ENCODE results near the gene ITGB7.
A peak's percentile ranks its signal among the peaks of the same experiment; 100 is the strongest.
"Not testable (repeated sequence)": the region's sequence is repeated elsewhere in the genome, so short reads cannot be mapped to it uniquely, and the experiment has no call there.

ITGB7 gene

DNA sequence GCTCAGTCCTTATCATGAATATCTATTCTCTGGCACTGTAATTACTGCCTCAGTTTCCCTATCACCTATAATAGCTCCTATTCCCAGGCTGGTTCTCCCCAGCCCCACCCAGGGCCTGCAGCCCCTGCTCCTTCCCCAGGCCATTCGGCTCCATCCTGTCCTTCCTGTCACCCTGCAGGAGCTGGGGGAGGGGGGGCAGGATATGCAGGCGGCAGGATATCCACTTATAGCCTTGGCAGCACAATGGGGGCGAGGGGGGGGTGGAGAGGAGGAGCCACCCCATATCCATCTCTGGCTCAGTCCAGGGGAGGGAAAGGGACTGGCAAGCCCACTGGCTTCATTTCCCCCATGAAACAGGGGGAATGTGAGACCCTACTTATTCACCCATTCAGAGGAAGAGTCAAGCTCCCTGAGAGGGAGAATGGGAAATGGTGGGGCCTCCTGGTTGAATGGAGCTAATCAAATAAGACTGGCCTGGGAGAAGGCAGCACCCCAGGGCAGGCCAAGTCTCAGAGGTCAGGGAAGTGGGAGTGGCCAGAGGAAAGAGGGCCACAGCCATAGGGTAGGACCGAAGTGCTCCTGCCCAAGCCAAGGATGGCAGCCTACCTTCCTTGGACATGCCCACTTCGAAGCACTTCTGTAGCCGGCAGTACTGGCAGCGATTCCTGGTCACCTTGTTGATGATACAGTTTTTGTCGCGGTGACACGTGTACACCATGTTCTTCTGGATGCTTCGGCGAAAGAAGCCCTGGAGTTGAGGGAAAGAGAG lies 7.8 kb upstream of the ITGB7 start:
- no peak for DNase-seq
- Mint-ChIP-seq H3K9me3 (no peaks in the 10 kb centered on the region), H3K36me3 (ENCODE audit: low read depth) (peaks cover 74% of the 10 kb centered on the region), H3K27me3 (no peaks in the 10 kb centered on the region), H3K27ac (peak overlapping the region; percentile 96), H3K4me1 (ENCODE audit: low read depth) (peaks cover 78% of the 10 kb centered on the region), H3K4me3 (no peak overlapping the region)

DNA sequence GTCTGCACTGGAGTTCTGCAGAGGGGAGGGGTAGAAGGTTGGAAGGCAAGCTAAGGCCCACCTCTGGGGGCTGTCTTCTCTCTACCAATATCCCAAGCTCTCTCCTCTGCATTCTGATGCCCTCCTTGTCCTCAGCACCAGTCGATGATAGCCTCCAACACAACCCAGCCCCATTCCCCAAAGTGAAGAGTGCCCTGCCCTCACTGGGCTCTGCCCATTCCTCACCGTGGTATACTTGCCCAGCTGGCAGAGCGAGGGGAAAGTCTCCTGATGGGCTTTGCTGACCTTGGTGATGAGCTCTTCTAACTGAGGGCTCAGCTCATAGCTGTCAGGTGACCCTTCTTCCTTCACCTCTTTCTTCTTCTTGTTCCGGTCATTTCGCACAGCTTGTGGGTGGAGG lies 7.2 kb upstream of the ITGB7 start:
- Mint-ChIP-seq H3K36me3 (ENCODE audit: low read depth) (peaks cover 74% of the 10 kb centered on the region), H3K4me1 (ENCODE audit: low read depth) (peaks cover 80% of the 10 kb centered on the region), H3K27me3 (no peaks in the 10 kb centered on the region), H3K9me3 (no peaks in the 10 kb centered on the region), H3K27ac (peak overlapping the region; percentile 24), H3K4me3 (no peak overlapping the region)
- no peak for DNase-seq

DNA sequence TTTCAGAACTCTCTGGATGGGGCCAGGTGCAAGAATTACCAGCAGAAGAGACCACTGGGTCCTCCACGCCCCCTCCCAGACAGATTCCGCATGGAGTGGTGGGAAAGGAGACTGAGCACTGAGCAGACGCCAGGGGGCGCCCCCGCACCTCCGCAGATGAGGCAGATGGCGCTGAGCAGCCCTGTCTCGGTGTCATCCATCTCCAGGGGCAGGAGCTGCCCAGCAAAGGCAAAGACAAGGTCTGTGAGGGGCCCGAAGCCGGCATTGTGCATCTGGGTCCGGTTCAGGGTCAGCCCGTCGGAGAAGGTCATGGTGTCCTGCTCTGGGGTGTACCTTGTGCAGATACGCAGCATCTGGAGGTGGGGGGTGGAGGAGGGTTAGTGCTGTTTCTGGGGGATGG lies 6.3 kb upstream of the ITGB7 start:
- peak overlapping the region; percentile 36 for H3K27ac Mint-ChIP-seq
- no peak overlapping the region for H3K4me3 Mint-ChIP-seq
- H3K27me3 Mint-ChIP-seq: no peaks in the 10 kb centered on the region
- no peaks in the 10 kb centered on the region for H3K9me3 Mint-ChIP-seq
- H3K4me1 Mint-ChIP-seq (ENCODE audit: low read depth): peaks cover 82% of the 10 kb centered on the region
- DNase-seq: peak; percentile 90
- peaks cover 72% of the 10 kb centered on the region for H3K36me3 Mint-ChIP-seq (ENCODE audit: low read depth)

DNA sequence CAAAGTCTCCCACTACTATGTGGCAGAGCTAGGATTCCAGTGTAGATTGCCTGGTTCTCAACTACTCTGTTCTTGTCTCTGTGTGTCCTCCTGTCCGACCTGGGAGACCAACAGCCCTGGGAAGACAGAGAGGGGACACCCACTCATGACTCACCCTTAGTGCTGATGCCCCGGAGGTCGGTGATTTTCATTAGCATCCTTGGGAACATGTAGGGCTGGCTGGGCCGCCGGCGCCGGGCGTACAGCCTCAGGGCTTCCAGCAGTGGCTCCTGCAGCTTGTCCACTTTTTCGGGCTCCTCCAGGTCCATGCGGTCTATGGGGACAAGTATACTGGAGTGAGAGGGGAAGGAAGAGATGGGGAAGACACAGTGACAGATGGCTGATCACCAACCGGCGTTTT lies 5.9 kb upstream of the ITGB7 start:
- Mint-ChIP-seq H3K27me3 (no peaks in the 10 kb centered on the region), H3K9me3 (no peaks in the 10 kb centered on the region), H3K36me3 (ENCODE audit: low read depth) (peaks cover 71% of the 10 kb centered on the region), H3K27ac (peak overlapping the region; percentile 36), H3K4me1 (ENCODE audit: low read depth) (peaks cover 82% of the 10 kb centered on the region), H3K4me3 (no peak overlapping the region)
- no peak for DNase-seq

DNA sequence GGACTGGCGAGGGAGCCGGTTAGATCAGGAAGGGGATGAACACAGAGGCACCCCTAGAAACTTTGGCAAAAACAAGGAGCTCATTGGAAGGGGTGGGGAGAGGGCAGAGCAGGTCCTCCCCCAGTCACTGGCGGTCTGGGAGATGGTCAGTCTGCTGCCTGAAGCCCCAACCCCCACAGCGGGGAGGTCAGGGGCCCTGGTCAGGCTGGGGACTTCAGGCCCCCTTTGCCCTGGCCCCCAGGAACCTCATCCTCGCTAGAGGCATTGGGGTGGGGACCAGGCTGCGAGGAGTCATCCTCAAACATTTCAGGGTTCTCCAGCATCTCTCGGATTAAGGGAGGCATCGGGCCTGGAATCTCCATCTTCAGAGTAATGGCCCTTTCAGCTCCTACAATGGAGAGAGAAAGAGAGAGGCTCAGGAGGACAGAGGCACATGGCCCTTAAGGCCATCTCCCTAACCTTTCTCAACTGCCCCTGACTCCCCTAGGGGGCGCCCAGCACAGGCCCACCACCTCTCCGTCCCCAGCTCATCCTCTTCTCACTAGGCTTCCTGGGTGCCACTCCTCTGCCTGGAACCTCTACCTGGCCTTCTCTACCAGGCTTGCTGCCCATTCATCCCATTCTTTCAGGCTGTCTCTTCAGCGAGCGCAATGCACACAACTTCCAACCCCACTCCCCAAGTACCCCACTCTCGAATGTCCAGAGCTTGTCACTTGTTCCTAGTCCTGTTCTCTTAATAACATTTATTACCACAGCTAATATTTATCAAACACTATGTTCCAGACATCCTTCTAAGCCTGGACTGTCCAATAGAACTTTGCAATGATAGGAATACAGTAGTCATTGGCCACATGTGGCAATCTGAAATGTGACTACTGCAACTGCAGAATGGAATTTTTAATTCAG lies 4.7 kb upstream of the ITGB7 start:
- Mint-ChIP-seq H3K27me3 (no peaks in the 10 kb centered on the region), H3K36me3 (ENCODE audit: low read depth) (peaks cover 74% of the 10 kb centered on the region), H3K27ac (peak overlapping the region; percentile 1), H3K4me1 (ENCODE audit: low read depth) (peaks cover 81% of the 10 kb centered on the region), H3K4me3 (no peak overlapping the region), H3K9me3 (no peaks in the 10 kb centered on the region)
- no peak for DNase-seq

DNA sequence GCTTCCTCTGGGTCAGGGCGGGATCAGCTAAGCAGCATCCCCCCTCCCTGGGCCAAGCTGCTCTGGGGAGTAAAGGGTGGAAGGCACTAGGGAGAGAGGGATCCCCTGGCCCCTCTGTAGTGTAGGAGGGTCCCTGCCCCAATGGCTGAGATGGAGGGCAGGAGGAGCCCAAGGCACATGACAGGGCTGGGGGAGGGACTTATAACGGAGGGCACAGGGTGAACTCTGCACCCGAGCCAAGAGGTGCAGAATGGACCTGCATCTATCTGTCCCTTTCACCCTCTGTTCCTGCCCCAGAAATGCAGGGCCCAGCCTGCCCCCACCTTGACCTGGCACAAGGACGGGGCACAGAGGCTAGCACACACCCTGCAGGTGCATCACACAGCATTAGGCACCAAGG lies 3.8 kb upstream of the ITGB7 start:
- peaks cover 81% of the 10 kb centered on the region for H3K4me1 Mint-ChIP-seq (ENCODE audit: low read depth)
- H3K4me3 Mint-ChIP-seq: no peak overlapping the region
- H3K27me3 Mint-ChIP-seq: no peaks in the 10 kb centered on the region
- H3K36me3 Mint-ChIP-seq (ENCODE audit: low read depth): peaks cover 75% of the 10 kb centered on the region
- H3K27ac Mint-ChIP-seq: no peak overlapping the region
- no peaks in the 10 kb centered on the region for H3K9me3 Mint-ChIP-seq
- DNase-seq: no peak

DNA sequence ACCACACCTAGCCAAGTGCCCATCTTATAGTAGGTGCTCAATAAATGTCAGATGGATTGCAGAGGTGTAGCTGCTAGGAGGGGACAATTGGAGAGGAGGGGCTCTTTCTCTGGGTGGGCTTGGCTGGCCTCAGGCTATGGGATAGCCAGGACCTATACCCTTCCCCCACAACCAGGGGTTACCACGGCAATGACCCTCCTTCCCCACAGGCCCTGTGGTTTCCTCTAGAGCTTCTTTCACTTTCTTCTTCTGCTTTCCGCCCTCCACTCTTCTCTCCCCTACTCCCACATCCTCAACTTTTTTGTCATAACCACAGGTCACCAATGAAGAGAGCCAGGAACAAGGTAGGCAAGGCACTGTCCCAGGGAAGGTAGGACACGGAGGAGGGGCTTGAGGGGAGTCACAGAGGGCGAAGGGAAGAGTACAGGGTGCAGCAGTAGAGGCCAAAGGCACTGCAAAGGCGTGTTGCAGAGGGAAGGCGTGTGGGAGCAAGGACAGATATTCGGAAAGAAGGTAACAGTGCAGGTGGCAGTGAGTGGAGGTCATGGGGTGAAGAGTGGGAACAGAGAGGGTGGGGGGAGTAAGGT lies 1.9 kb upstream of the ITGB7 start:
- DNase-seq: peak; percentile 58
- H3K9me3 Mint-ChIP-seq: no peaks in the 10 kb centered on the region
- peaks cover 85% of the 10 kb centered on the region for H3K4me1 Mint-ChIP-seq (ENCODE audit: low read depth)
- peak overlapping the region; percentile 64 for H3K4me3 Mint-ChIP-seq
- no peaks in the 10 kb centered on the region for H3K27me3 Mint-ChIP-seq
- peak overlapping the region; percentile 86 for H3K27ac Mint-ChIP-seq
- H3K36me3 Mint-ChIP-seq (ENCODE audit: low read depth): peaks cover 66% of the 10 kb centered on the region

DNA sequence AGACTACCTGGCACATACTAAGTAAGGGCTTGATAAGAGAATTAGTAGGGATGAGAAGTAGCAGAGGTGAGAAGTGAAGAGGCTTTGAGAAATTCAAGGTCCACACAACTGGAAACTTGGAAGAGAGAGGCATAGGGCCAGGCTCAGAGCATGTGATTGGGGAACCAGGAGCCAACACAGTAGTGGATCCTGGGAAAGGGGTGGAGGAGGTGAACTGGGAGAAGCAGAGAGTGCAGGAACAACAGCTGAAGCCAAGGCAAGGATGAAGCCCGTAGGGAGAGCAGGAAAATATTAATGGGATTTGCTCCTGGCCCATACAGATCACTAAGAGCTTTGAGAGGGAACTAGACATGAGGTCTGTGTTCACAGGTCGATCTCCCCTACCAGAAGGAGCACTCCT lies 1.4 kb upstream of the ITGB7 start:
- Mint-ChIP-seq H3K4me3 (peak overlapping the region; percentile 64), H3K36me3 (ENCODE audit: low read depth) (peaks cover 65% of the 10 kb centered on the region), H3K9me3 (no peaks in the 10 kb centered on the region), H3K27me3 (no peaks in the 10 kb centered on the region), H3K4me1 (ENCODE audit: low read depth) (peaks cover 84% of the 10 kb centered on the region), H3K27ac (peak overlapping the region; percentile 86)
- no peak for DNase-seq

DNA sequence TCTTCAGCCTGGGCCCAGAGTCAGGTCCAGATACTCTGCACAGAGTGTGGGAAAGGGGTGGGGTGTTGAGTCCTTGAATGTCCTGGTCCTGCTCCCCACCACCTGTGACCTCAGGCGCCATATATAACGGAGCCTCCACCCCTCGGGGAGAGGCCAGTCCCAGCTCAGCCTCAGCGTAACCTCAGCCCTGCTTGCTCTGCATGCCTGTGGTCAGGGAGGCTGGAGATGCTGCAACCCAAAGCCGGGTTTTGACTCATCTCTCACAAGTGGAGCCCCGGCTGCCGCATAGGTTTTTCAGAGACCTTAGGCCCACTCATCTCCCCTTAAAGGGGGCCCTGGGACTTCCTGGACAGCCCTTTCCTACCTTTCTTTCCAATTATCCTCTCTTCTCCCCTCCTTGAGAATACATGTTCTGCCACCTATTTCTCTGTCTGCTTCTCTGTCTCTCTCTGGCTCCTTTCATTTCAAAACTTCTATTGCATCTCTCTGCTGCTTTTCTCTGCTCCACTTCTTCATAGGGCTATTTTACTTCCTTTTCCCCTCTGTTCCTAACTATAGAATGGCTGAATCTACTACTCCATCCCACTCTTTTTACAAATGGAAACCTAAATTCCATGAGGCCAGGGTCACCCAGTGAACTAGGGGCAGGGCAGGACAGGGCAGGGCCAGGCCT lies 1.2 kb downstream of the ITGB7 start:
- no peaks in the 10 kb centered on the region for H3K27me3 Mint-ChIP-seq
- peak overlapping the region; percentile 89 for H3K27ac Mint-ChIP-seq
- no peaks in the 10 kb centered on the region for H3K9me3 Mint-ChIP-seq
- peak overlapping the region; percentile 90 for H3K4me3 Mint-ChIP-seq
- peak; percentile 78 for DNase-seq
- H3K36me3 Mint-ChIP-seq (ENCODE audit: low read depth): peaks cover 54% of the 10 kb centered on the region
- peaks cover 89% of the 10 kb centered on the region for H3K4me1 Mint-ChIP-seq (ENCODE audit: low read depth)

DNA sequence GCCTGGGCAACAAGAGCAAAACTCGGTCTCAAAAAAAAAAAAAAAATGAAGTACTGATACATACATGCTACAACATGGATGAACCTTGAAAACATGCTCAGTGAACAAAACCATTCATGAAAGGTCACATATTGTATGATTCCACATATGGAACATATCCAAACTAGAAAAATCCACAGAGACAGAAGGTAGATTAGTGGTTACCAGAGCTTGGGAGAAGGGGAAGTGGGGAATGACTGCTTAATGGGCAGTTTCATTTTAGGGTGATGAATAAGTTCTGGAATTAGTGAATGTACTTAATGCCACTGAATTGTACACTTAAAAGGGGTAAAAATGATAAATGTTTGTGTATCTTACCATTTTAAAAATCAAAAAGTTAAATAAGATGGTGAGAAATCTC lies 2.7 kb downstream of the ITGB7 start:
- no peak for DNase-seq
- Mint-ChIP-seq H3K4me1 (ENCODE audit: low read depth) (peaks cover 91% of the 10 kb centered on the region), H3K27me3 (no peaks in the 10 kb centered on the region), H3K4me3 (peak overlapping the region; percentile 90), H3K9me3 (no peaks in the 10 kb centered on the region), H3K36me3 (ENCODE audit: low read depth) (peaks cover 52% of the 10 kb centered on the region), H3K27ac (peak overlapping the region; percentile 89)

DNA sequence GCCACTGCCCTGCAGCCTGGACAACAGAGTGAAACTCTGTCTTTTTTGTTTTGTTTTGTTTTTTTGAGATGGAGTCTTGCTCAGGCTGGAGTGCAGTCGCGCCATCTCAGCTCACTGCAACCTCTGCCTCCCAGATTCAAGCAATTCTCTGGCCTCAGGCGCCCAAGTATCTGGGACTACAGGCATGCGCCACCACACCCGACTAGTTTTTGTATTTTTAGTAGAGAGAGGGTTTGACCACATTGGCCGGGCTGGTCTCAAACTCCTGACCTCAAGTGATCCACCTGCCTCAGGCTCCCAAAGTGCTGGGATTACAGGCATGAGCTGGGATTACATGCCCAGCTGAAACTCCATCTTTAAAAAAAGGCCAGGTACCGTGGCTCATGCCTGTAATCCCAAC lies 4.7 kb downstream of the ITGB7 start:
- H3K4me3 Mint-ChIP-seq, H3K9me3 Mint-ChIP-seq, H3K27me3 Mint-ChIP-seq: not testable (repeated sequence)
- Mint-ChIP-seq H3K27ac (peak overlapping the region; percentile 73), H3K36me3 (ENCODE audit: low read depth) (peaks cover 60% of the 10 kb centered on the region), H3K4me1 (ENCODE audit: low read depth) (peaks cover 90% of the 10 kb centered on the region)
- peak; percentile 25 for DNase-seq

DNA sequence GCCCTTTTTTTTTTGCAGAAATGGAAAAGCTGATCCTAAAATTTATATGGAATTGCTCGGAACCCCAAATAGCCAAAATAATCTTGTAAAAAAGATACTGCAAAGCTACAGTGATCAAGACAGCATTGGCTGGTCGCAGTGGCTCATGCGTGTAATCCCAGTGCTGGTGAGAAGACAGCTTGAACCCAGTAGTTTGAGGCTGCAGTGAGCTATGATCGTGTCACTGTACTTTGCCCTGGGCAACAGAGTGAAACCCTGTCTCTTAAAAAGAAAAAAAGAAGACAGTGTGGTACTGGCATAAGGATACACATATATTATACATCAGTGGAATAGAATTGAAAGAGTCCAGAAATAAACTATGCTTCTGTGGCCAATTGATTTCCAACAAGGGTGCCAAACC lies 5.4 kb downstream of the ITGB7 start:
- peak overlapping the region; percentile 53 for H3K4me3 Mint-ChIP-seq
- H3K27me3 Mint-ChIP-seq: no peaks in the 10 kb centered on the region
- peaks cover 62% of the 10 kb centered on the region for H3K36me3 Mint-ChIP-seq (ENCODE audit: low read depth)
- H3K4me1 Mint-ChIP-seq (ENCODE audit: low read depth): peaks cover 90% of the 10 kb centered on the region
- no peak for DNase-seq
- peak overlapping the region; percentile 73 for H3K27ac Mint-ChIP-seq
- H3K9me3 Mint-ChIP-seq: no peaks in the 10 kb centered on the region

DNA sequence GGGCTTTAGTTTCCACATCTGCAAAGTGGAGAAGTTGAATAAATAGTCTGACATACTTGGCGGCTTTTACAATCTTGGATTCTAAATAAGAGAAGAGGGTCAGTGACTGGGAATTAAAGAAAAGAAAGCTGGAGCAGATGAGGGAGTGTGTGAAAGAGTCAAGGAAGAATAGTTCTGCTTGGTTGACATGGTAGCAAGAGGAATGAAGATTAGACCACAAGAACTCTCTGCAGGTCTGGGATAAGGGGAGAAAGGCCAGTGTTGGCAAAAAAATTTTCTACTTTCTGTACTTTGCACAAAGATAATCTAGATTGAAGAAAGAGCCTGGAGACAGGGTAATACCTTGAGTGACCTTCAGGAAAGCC lies 5.9 kb downstream of the ITGB7 start:
- Mint-ChIP-seq H3K27ac (peak overlapping the region; percentile 87), H3K9me3 (no peaks in the 10 kb centered on the region), H3K4me1 (ENCODE audit: low read depth) (peaks cover 87% of the 10 kb centered on the region), H3K27me3 (no peaks in the 10 kb centered on the region), H3K4me3 (peak overlapping the region; percentile 53), H3K36me3 (ENCODE audit: low read depth) (peaks cover 64% of the 10 kb centered on the region)
- no peak for DNase-seq

DNA sequence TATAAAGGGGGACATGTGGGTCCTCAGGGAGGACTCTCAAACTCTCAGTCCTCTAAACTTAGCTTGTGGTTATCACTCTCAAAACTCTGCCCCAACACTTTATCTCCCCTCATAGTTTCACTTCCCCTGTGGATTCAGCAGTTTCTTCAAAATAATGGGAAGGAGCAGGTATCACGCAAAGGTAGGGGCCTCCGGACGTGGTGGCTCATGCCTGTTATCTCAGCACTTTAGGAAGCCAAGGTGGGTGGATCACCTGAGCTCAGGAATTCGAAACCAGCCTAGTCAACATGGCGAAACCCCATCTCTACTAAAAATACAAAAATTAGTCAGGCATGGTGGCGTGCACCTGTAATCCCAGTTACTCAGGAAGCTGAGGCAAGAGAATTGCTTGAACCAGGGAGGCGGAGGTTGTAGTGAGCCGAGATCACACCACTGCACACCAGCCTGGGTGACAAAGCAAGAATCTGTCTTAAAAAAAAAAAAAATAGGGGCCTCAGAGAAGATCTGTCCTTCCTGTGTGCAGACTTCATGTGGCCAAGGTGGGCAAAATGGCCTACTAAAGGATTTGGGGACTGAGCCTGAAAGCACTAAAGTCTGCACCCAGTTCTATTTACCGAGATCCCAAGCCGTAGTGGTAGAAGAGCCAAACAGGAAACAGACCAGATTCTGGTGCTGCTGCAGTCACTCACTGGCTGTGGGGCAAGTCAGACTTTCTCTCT lies 6.4 kb downstream of the ITGB7 start:
- Mint-ChIP-seq H3K36me3 (ENCODE audit: low read depth) (peaks cover 68% of the 10 kb centered on the region), H3K4me1 (ENCODE audit: low read depth) (peaks cover 84% of the 10 kb centered on the region)

More for the DNA sequence above, 6.4 kb downstream of the ITGB7 start:
- DNase-seq: peak; percentile 58
- Mint-ChIP-seq H3K27me3 (no peaks in the 10 kb centered on the region), H3K27ac (peak overlapping the region; percentile 87), H3K4me3 (peak overlapping the region; percentile 53), H3K9me3 (no peaks in the 10 kb centered on the region)

Data from activated T-cell treated with anti-CD3 and anti-CD28 coated beads, Interleukin-2, amount 50 U/mL, for 24 hours (primary cell).